HS-5 (cell line): ENCODE measurements around the gene TBC1D28.
"Not testable (repeated sequence)": the region's sequence is repeated elsewhere in the genome, so short reads cannot be mapped to it uniquely, and the experiment has no call there.

Source experiments
- DNase-seq: peaks from one replicate; pipeline ENCODE4 v3.0.0-alpha.2; 2012; ENCODE audit warnings: low read depth

Gene TBC1D28

DNA sequence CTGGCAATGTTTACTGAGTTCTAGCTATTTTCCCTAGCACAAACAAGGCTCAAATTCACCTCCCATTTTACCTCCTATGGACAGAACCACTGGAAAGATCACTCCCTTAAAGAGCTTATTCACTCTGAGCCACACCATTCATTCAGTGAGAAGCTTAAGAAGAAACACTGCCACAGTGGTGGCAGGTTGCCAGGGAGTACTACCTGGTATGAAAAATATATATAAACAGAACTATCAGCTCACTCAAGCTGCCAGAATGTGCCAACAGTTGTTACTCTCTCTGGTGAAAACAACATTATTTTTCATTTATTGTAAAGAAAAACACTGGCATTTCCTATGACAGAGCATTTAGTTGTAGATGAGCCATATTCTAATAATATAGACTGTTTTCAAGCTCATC lies 31.2 kb downstream of the TBC1D28 start:
- DNase-seq: not testable (repeated sequence)

DNA sequence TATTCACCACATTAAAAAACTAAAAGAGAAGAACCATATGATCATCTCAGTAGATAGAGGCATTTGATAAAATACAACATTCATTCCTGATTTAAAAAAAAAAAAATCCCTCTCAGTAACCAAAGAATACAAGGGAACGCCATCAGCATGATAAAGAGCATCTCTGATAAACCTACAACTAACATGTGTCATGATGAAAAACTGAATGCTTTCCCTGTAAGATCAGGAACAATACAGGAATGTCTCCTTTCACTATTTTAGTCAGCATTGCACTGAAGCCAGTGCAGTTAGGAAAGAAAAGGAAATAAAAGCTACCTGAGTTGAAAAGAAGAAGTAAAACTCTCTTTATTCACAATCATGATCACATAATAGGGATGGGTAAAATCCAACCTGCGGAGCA lies 51.1 kb downstream of the TBC1D28 start:
- DNase-seq: not testable (repeated sequence)
